PFSK-1 (cell line): ENCODE measurements around the gene CDAN1.

Experiments
- FOXP2 ChIP-seq: optimal IDR thresholded peaks from 2 replicates; pipeline ENCODE3; 2011; ENCODE audit warnings: borderline replicate concordance, control low read depth, inconsistent platforms; ENCODE audit not compliant: insufficient read depth; ENCODE audit errors: extremely low read length, extremely low read depth
- POLR2AphosphoS5 ChIP-seq: IDR thresholded peaks from 2 replicates; pipeline ENCODE4 v1.6.1; 2012; ENCODE audit warnings: low read depth, mild to moderate bottlenecking, control low read depth, low read length, moderate library complexity
- REST ChIP-seq, 2 experiments: IDR thresholded peaks; 2 replicates each; pipeline versions ENCODE4 v1.6.1 to v1.8.0; 2011 to 2012; ENCODE audit warnings: low read depth in 2 of 2, low read length in 2 of 2, control low read depth in 1 of 2, inconsistent platforms in 1 of 2, mild to moderate bottlenecking in 1 of 2, moderate library complexity in 1 of 2; ENCODE audit not compliant: insufficient read depth in 1 of 2
- SIN3A ChIP-seq: IDR thresholded peaks from 2 replicates; pipeline ENCODE4 v1.6.1; 2012; ENCODE audit warnings: mild to moderate bottlenecking, low read length, moderate library complexity, borderline replicate concordance; ENCODE audit not compliant: insufficient read depth
- TAF1 ChIP-seq: IDR thresholded peaks from 2 replicates; pipeline ENCODE4 v1.6.1; 2012; ENCODE audit warnings: low read length, control low read depth, borderline replicate concordance; ENCODE audit not compliant: insufficient read depth

CDAN1 gene

DNA sequence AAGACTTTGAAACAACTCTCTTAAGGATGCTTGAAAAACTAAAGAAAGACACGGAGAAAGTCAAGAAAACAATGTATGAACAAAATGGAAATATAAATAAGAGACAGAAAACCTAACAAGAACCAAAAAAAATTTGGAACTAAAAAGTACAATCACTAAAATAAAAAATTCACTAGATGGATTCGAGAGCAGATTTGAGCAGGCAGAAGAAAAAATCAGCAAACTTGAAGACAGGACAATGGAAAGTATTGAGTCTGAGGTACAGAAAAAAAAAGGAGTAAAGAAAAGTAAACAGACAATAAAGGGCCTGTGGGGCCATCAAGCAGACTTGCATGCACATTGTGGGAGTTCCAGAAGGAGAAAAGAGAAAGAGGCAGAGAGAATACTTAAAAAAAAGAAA, 13.4 kb upstream of the CDAN1 start:
- no peak for TF ChIP-seq TAF1
- no peak for TF ChIP-seq FOXP2
- no peak for TF ChIP-seq SIN3A
- TF ChIP-seq REST (IDR thresholded peaks at IDR 0.05; ENCODE audit: insufficient read depth in 1 of 2, low read depth in 2 of 2, low read length in 2 of 2) = no peak
- TF ChIP-seq POLR2AphosphoS5 = no peak

DNA sequence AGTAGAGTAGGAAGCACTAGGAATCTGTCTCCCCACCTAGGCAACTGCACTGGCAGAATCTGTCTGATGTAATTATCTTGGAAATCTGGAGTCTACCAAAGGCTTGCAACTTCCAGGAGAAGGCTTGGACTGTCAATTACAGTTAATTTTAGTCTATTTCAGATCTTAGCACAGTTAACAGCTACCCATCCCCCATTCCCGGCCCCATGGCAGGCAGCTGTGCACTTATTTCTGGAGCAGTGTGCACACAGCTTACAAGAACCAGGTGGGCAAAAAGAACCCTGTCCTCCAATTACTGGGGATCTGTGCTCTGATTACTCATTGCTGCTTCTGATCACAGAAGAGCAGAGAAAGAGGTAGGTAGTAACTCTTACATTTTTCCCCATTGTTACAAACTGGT, 12.3 kb upstream of the CDAN1 start:
- TF ChIP-seq TAF1 = no peak
- TF ChIP-seq POLR2AphosphoS5 = no peak
- no peak for TF ChIP-seq SIN3A
- TF ChIP-seq REST (IDR thresholded peaks at IDR 0.05; ENCODE audit: insufficient read depth in 1 of 2, low read depth in 2 of 2, low read length in 2 of 2) = no peak
- TF ChIP-seq FOXP2 = no peak

GRCh38 chr15:42744195-42744594, 7.3 kb upstream of the CDAN1 start:
- TF ChIP-seq SIN3A (no peak), FOXP2 (no peak), REST (IDR thresholded peaks at IDR 0.05; ENCODE audit: insufficient read depth in 1 of 2, low read depth in 2 of 2, low read length in 2 of 2) (no peak), POLR2AphosphoS5 (no peak), TAF1 (no peak)

GRCh38 chr15:42742149-42742548, 5.2 kb upstream of the CDAN1 start:
- TF ChIP-seq POLR2AphosphoS5 (no peak), SIN3A (no peak), REST (IDR thresholded peaks at IDR 0.05; ENCODE audit: insufficient read depth in 1 of 2, low read depth in 2 of 2, low read length in 2 of 2) (no peak), TAF1 (no peak), FOXP2 (no peak)

GRCh38 chr15:42741710-42742109, 4.8 kb upstream of the CDAN1 start:
- TF ChIP-seq SIN3A = no peak
- TF ChIP-seq FOXP2 = no peak
- TF ChIP-seq POLR2AphosphoS5 = no peak
- TF ChIP-seq TAF1 = no peak
- no peak for TF ChIP-seq REST (IDR thresholded peaks at IDR 0.05; ENCODE audit: insufficient read depth in 1 of 2, low read depth in 2 of 2, low read length in 2 of 2)
